CD4-positive, alpha-beta T cell (primary cell): ENCODE measurements around the gene NOL11. TPM values are rescaled to one million over a fixed set of nuclear protein-coding genes. Genes with fewer than 3 reads are reported as not detected.

ENCODE experiments used
- ATAC-seq: fragments of 200-7000 bp; cut with Tn5 transposase; one replicate; pipeline ENCODE4 v1.10.0; 2022; ENCODE audit warnings: mild to moderate bottlenecking; ENCODE audit not compliant: poor library complexity
- CTCF ChIA-PET: fragments of 350-600 bp; sonication (Branson Sonifier 250); formaldehyde crosslinking; loops from one replicate; lab custom pipeline; 2021; ENCODE audit warnings: antibody characterized with exemption, inconsistent platforms; lab: Charles Lee
- POLR2A ChIA-PET: fragments of 350-600 bp; sonication (Branson Sonifier 250); formaldehyde crosslinking; loops from one replicate; lab custom pipeline; 2021; ENCODE audit warnings: antibody characterized with exemption, inconsistent platforms; lab: Charles Lee
- DNase-seq, 14 experiments: peaks; one replicate each; pipeline ENCODE4 v3.0.0-alpha.2; 2013 to 2020; ENCODE audit warnings: mixed read lengths in 2 of 14
- H3K27ac ChIP-seq, 2 donors: one replicate each; pipeline versions ENCODE4 v1.5.1 to v1.7.0; 2013; ENCODE audit warnings: low read length in 2 of 2, low read depth in 1 of 2, mild to moderate bottlenecking in 1 of 2
- H3K27me3 ChIP-seq, 2 experiments: 1 replicate in 1 of 2; 2 replicates in 1 of 2; pipeline versions ENCODE4 v1.6.1 to v1.7.0; 2013; ENCODE audit warnings: low read length in 2 of 2, control low read depth in 1 of 2, mild to moderate bottlenecking in 1 of 2, moderate library complexity in 1 of 2; ENCODE audit not compliant: insufficient read depth in 2 of 2, control insufficient read depth in 1 of 2
- H3K36me3 ChIP-seq: one replicate; pipeline ENCODE4 v1.6.1; 2013; ENCODE audit warnings: low read length, control low read depth; ENCODE audit not compliant: insufficient read depth
- H3K4me1 ChIP-seq: one replicate; pipeline ENCODE4 v1.6.1; 2013; ENCODE audit warnings: low read length, control low read depth; ENCODE audit not compliant: insufficient read depth
- H3K4me3 ChIP-seq: one replicate; pipeline ENCODE4 v1.5.1; 2013; ENCODE audit warnings: mild to moderate bottlenecking, low read length, moderate library complexity
- H3K9me3 ChIP-seq, 2 experiments: 1 replicate in 1 of 2; 2 replicates in 1 of 2; pipeline versions ENCODE4 v1.6.1 to v1.7.0; 2013; ENCODE audit warnings: low read length in 2 of 2, mild to moderate bottlenecking in 2 of 2, control low read depth in 1 of 2, moderate library complexity in 1 of 2; ENCODE audit not compliant: control insufficient read depth in 1 of 2, insufficient read depth in 1 of 2
- H3K27ac Mint-ChIP-seq: one replicate; pipeline ENCODE4 v1.8.0; 2020; ENCODE audit warnings: mixed read lengths
- H3K27me3 Mint-ChIP-seq: one replicate; pipeline ENCODE4 v1.8.0; 2021; ENCODE audit warnings: mixed read lengths
- H3K36me3 Mint-ChIP-seq: one replicate; pipeline ENCODE4 v1.8.0; 2021; ENCODE audit warnings: low read depth, mixed read lengths
- H3K4me1 Mint-ChIP-seq: one replicate; pipeline ENCODE4 v1.8.0; 2021; ENCODE audit warnings: low read depth, mixed read lengths
- H3K4me3 Mint-ChIP-seq: one replicate; pipeline ENCODE4 v1.8.0; 2020; ENCODE audit warnings: mild to moderate bottlenecking, mixed read lengths
- H3K9me3 Mint-ChIP-seq: one replicate; pipeline ENCODE4 v1.8.0; 2020; ENCODE audit warnings: mixed read lengths
- intact Hi-C, 2 experiments: fragments of 100-400 bp; cut with DNase I in 1 of 2; cut with micrococcal nuclease in 1 of 2; formaldehyde crosslinking; loops; one replicate each; pipeline versions ENCODE4 v1.15.1 to v1.9.0; 2023 to 2025; cut with DNase I, micrococcal nuclease
- total RNA-seq, 174 experiments: library from RNA in 2 of 174; stranded (reverse) in 2 of 174; gene quantifications; one replicate each; pipeline ENCODE4 v1.2.3 and lab custom pipeline; 2021 to 2026
- TF ChIP-seq, protein P1 (sequence below): fragments of 200-600 bp; IDR thresholded peaks from one replicate; pipeline ENCODE4 v1.8.0; 2022; ENCODE audit warnings: antibody characterized with exemption, mild to moderate bottlenecking

Gene NOL11
- total RNA-seq, 2 experiments from 2014 or later = 89.1 to 91.2 TPM

DNA sequence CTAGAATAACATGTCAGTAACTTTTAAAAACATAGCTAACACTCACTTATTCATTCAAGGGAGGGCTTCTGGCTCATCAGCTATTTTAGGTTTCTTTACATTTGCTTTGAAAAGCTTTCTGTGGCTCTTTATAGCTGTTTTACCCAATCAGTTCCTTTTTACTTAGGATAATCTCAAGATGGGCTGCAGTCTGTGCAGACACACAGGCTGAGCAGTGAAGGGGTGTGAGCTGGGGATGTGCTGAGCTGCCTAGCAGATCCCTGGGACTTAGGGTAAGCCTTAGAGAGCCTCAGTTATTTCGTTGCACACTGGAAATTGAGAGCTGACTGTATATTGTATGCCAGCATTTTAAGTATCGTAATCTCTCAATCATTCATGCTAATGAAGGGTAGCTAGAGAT, 30.2 kb upstream of the NOL11 start:
- no peaks in the 10 kb centered on the region for H3K27me3 Mint-ChIP-seq
- TF ChIP-seq, protein P1, sequence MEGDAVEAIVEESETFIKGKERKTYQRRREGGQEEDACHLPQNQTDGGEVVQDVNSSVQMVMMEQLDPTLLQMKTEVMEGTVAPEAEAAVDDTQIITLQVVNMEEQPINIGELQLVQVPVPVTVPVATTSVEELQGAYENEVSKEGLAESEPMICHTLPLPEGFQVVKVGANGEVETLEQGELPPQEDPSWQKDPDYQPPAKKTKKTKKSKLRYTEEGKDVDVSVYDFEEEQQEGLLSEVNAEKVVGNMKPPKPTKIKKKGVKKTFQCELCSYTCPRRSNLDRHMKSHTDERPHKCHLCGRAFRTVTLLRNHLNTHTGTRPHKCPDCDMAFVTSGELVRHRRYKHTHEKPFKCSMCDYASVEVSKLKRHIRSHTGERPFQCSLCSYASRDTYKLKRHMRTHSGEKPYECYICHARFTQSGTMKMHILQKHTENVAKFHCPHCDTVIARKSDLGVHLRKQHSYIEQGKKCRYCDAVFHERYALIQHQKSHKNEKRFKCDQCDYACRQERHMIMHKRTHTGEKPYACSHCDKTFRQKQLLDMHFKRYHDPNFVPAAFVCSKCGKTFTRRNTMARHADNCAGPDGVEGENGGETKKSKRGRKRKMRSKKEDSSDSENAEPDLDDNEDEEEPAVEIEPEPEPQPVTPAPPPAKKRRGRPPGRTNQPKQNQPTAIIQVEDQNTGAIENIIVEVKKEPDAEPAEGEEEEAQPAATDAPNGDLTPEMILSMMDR = no peak
- H3K36me3 Mint-ChIP-seq = peaks cover 58% of the 10 kb centered on the region
- ATAC-seq (no peak), DNase-seq (no peak)
- H3K4me3 ChIP-seq = no peak overlapping the region
- no peak overlapping the region for H3K27ac ChIP-seq
- H3K9me3 ChIP-seq = no peaks in the 10 kb centered on the region
- H3K9me3 Mint-ChIP-seq = no peaks in the 10 kb centered on the region
- H3K36me3 ChIP-seq = peaks cover 9% of the 10 kb centered on the region
- H3K27ac Mint-ChIP-seq = peak overlapping the region; percentile 57
- no peaks in the 10 kb centered on the region for H3K27me3 ChIP-seq
- ChIA-PET CTCF (interaction anchor here (0.9 kb wide), 1 partner anchor 313 kb away, joined by 3 read pairs; no protein-coding TSS in a partner anchor), POLR2A (interaction anchor here (1.3 kb wide), 1 partner anchor 212 kb away, joined by 3 read pairs; no protein-coding TSS in a partner anchor)
- H3K4me1 Mint-ChIP-seq = peaks cover 6% of the 10 kb centered on the region
- H3K4me1 ChIP-seq = no peaks in the 10 kb centered on the region
- intact Hi-C loops = loop anchor here (5.0 kb wide), 2 partner anchors 195 to 210 kb away; no protein-coding TSS in a partner anchor
- no peak overlapping the region for H3K4me3 Mint-ChIP-seq

DNA sequence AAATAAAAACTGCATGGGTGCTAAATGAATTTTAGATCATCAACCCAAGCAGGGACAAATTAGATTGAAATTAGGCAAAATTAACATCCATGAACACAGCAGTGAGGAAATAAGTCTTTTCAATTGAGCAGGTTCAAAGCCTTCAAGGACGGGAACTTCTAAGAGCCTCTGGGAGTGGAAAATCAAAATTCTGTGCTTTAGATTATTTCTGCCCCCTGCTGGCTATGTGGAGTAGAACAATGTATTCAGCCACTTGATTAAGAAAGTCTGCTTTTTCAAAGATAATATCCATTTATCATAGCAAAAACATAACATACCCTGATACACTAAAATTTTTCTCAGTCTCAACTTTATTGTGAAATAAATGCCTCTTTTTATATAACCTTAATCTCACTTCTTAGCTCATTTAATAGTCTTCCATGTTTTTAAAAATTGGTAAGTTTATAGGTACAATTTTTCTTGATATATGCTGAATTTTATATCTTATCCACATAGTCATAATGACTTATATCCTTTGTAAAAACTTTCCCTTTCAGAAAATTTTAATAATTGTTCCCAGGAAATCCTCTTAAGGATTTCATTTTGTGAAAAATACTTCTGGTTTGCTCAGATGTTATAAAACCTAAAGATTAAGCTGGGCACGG, 28.1 kb upstream of the NOL11 start:
- H3K27me3 ChIP-seq = no peaks in the 10 kb centered on the region
- CTCF ChIA-PET = interaction anchor here (1.0 to 1.4 kb wide), 4 partner anchors 300 to 357 kb away, joined by 3 to 10 read pairs (median 3); no protein-coding TSS in a partner anchor
- intact Hi-C loops = loop anchor here (1.0 to 5.0 kb wide), 5 partner anchors 197 to 329 kb away; no protein-coding TSS in a partner anchor
- no peak overlapping the region for H3K27ac ChIP-seq
- no peak overlapping the region for H3K4me3 ChIP-seq
- no peaks in the 10 kb centered on the region for H3K9me3 Mint-ChIP-seq
- no peak overlapping the region for H3K4me3 Mint-ChIP-seq
- peak in 10 of 14 experiments; percentile 10 to 77 (median 32) for DNase-seq
- H3K4me1 Mint-ChIP-seq = peaks cover 6% of the 10 kb centered on the region
- POLR2A ChIA-PET = interaction anchor here (0.6 kb wide), 3 partner anchors 294 to 926 kb away, joined by 3 to 4 read pairs (median 3); no protein-coding TSS in a partner anchor
- H3K9me3 ChIP-seq = no peaks in the 10 kb centered on the region
- no peaks in the 10 kb centered on the region for H3K27me3 Mint-ChIP-seq
- no peaks in the 10 kb centered on the region for H3K4me1 ChIP-seq
- TF ChIP-seq, protein P1 = peak; percentile 84
- H3K36me3 ChIP-seq = peaks cover 30% of the 10 kb centered on the region
- H3K27ac Mint-ChIP-seq = no peak overlapping the region
- ATAC-seq = peak; percentile 67
- peaks cover 71% of the 10 kb centered on the region for H3K36me3 Mint-ChIP-seq

DNA sequence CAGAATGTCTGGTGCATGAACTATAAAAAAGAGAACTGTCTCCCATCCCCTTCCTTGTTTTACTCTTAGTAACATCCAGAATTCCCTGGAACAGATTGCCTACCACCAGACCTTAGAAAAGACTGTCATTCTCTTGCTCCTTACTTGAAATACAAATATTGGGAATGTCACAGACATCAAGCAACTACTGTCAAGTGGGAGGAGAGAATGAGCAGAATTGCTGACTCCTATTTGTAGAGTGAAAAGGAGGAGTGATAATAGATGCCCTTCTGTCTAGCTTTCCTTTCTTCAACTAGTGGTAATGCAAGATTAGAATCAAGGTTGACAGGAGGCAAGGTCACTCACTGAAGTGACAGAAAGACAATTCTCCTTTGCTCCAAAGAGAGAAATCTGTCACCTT, 23.9 kb upstream of the NOL11 start:
- Histone ChIP-seq H3K27me3 (no peaks in the 10 kb centered on the region), H3K4me3 (no peak overlapping the region), H3K36me3 (peaks cover 25% of the 10 kb centered on the region), H3K4me1 (no peaks in the 10 kb centered on the region), H3K27ac (no peak overlapping the region), H3K9me3 (no peaks in the 10 kb centered on the region)
- TF ChIP-seq, protein P1 = no peak
- ChIA-PET POLR2A (interaction anchor here (0.6 kb wide), 1 partner anchor 334 kb away, joined by 3 read pairs; no protein-coding TSS in a partner anchor), CTCF (interaction anchor here (1.5 kb wide), 1 partner anchor 319 kb away, joined by 5 read pairs; no protein-coding TSS in a partner anchor)
- Mint-ChIP-seq H3K4me1 (peaks cover 6% of the 10 kb centered on the region), H3K4me3 (no peak overlapping the region), H3K27ac (no peak overlapping the region), H3K9me3 (no peaks in the 10 kb centered on the region), H3K36me3 (peaks cover 59% of the 10 kb centered on the region), H3K27me3 (no peaks in the 10 kb centered on the region)
- DNase-seq (no peak), ATAC-seq (no peak)
- intact Hi-C loops = no loop called here
